ENCODE data around the gene WWOX. TPM values are rescaled to one million over a fixed set of nuclear protein-coding genes. Genes with fewer than 3 reads are reported as not detected.
A peak's percentile ranks its signal among the peaks of the same experiment; 100 is the strongest.

WWOX gene
- total RNA-seq, 2 donors from 2014 or later = 30.0 to 35.4 TPM

DNA sequence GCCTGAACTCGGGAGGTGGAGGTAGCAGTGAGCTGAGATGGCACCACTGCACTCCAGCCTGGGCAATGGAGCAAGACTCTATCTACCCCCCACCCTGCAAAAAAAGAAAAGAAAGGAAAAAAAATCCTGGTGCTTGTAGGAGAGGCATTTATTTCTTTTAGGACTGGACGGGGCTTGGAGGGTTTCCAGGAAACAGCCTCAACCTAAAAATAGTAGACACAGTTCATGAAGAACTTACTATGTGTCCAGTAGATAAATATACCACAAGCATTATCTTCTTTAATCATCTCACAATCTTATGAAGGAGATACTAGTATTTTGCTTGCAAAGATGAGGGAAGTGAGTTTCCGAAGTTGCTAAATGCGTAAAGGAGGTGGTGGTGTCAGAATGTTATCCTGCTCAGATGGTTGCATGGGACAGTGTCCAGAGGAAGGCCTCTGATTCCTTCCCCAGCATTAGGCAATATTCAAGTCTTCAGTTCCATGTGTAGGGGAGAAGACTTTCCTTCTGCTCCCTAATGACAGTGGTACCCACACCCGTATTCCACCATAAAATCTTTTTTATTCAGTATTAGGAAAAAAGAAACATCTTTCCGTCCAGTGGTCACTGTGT lies 263.2 kb downstream of the WWOX start:
- Histone ChIP-seq H3K4me3 (ENCODE audit: low read length) (no peak overlapping the region), H3K9ac (ENCODE audit: extremely low read depth, low read length, poor library complexity, severe bottlenecking) (no peak overlapping the region), H3K36me3 (ENCODE audit: control insufficient read depth, insufficient read depth, low read length) (no peaks in the 10 kb centered on the region), H3K4me1 (ENCODE audit: control insufficient read depth, insufficient read depth, low read length) (no peaks in the 10 kb centered on the region), H3K27ac (ENCODE audit: low read depth, low read length) (no peak overlapping the region), H3K9me3 (ENCODE audit: control insufficient read depth, low read length) (no peaks in the 10 kb centered on the region), H3K27me3 (ENCODE audit: control insufficient read depth, insufficient read depth, low read length, poor library complexity, severe bottlenecking) (no peaks in the 10 kb centered on the region)
- H3K27me3 Mint-ChIP-seq (ENCODE audit: insufficient read depth) = no peaks in the 10 kb centered on the region
- H3K9me3 Mint-ChIP-seq = no peaks in the 10 kb centered on the region
- no peaks in the 10 kb centered on the region for H3K36me3 Mint-ChIP-seq (ENCODE audit: low read depth)
- H3K27ac Mint-ChIP-seq = no peak overlapping the region
- no peak for TF ChIP-seq CTCF (conservative IDR thresholded peaks at IDR 0.05)
- no peak for DNase-seq
- 67 to 97% methylated on average over 1 to 5 of the region's 6 CpGs for WGBS, 2 experiments (ENCODE audit: insufficient coverage in 1 of 2, insufficient read length in 1 of 2)
- H3K4me1 Mint-ChIP-seq = no peaks in the 10 kb centered on the region
- H3K4me3 Mint-ChIP-seq = no peak overlapping the region

GRCh38 chr16:78363843-78364555 lies 264.5 kb downstream of the WWOX start:
- Mint-ChIP-seq H3K27me3 (ENCODE audit: insufficient read depth) (no peaks in the 10 kb centered on the region), H3K36me3 (ENCODE audit: low read depth) (no peaks in the 10 kb centered on the region), H3K9me3 (no peaks in the 10 kb centered on the region), H3K4me1 (no peaks in the 10 kb centered on the region), H3K27ac (no peak overlapping the region), H3K4me3 (no peak overlapping the region)
- H3K4me3 ChIP-seq (ENCODE audit: low read length) = no peak overlapping the region
- no peak overlapping the region for H3K27ac ChIP-seq (ENCODE audit: low read depth, low read length)
- no peaks in the 10 kb centered on the region for H3K36me3 ChIP-seq (ENCODE audit: control insufficient read depth, insufficient read depth, low read length)
- peak; percentile 53 for DNase-seq
- WGBS, 2 experiments (ENCODE audit: insufficient coverage in 1 of 2, insufficient read length in 1 of 2) = 86 to 95% methylated on average over 4 to 9 of the region's 12 CpGs
- no peaks in the 10 kb centered on the region for H3K27me3 ChIP-seq (ENCODE audit: control insufficient read depth, insufficient read depth, low read length, poor library complexity, severe bottlenecking)
- H3K4me1 ChIP-seq (ENCODE audit: control insufficient read depth, insufficient read depth, low read length) = no peaks in the 10 kb centered on the region
- no peaks in the 10 kb centered on the region for H3K9me3 ChIP-seq (ENCODE audit: control insufficient read depth, low read length)
- TF ChIP-seq CTCF (conservative IDR thresholded peaks at IDR 0.05) = peak; percentile 62
- no peak overlapping the region for H3K9ac ChIP-seq (ENCODE audit: extremely low read depth, low read length, poor library complexity, severe bottlenecking)

DNA sequence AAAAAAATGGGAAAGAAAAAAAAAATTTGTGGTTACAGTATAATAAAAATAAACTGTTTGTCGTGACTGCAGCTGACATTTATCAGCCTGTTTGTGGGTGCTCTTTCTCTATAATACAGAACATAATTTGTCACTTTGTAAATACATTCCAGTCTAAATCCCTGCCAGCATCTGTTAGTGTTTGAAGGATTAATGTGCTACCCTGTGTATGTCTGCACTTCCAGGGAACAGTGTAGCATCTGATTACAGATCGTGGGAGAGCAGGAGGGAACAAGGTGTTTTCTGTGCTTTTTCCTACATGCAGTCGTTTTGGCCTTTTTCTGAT lies 265.1 kb downstream of the WWOX start:
- no peak overlapping the region for H3K4me3 Mint-ChIP-seq
- no peaks in the 10 kb centered on the region for H3K9me3 Mint-ChIP-seq
- no peak overlapping the region for H3K27ac Mint-ChIP-seq
- Histone ChIP-seq H3K9ac (ENCODE audit: extremely low read depth, low read length, poor library complexity, severe bottlenecking) (no peak overlapping the region), H3K4me3 (ENCODE audit: low read length) (no peak overlapping the region), H3K27me3 (ENCODE audit: control insufficient read depth, insufficient read depth, low read length, poor library complexity, severe bottlenecking) (no peaks in the 10 kb centered on the region), H3K27ac (ENCODE audit: low read depth, low read length) (no peak overlapping the region), H3K9me3 (ENCODE audit: control insufficient read depth, low read length) (no peaks in the 10 kb centered on the region), H3K4me1 (ENCODE audit: control insufficient read depth, insufficient read depth, low read length) (no peaks in the 10 kb centered on the region), H3K36me3 (ENCODE audit: control insufficient read depth, insufficient read depth, low read length) (no peaks in the 10 kb centered on the region)
- DNase-seq = no peak
- H3K27me3 Mint-ChIP-seq (ENCODE audit: insufficient read depth) = no peaks in the 10 kb centered on the region
- H3K36me3 Mint-ChIP-seq (ENCODE audit: low read depth) = no peaks in the 10 kb centered on the region
- no peaks in the 10 kb centered on the region for H3K4me1 Mint-ChIP-seq
- no peak for TF ChIP-seq CTCF (conservative IDR thresholded peaks at IDR 0.05)
- 44 to 45% methylated on average over 2 of the region's 3 CpGs for WGBS, 2 experiments (ENCODE audit: insufficient coverage in 1 of 2, insufficient read length in 1 of 2)

Measured in endodermal cell (in vitro differentiated cells).